Measurements from ENCODE around the gene STK33. TPM values are rescaled to one million over a fixed set of nuclear protein-coding genes. Genes with fewer than 3 reads are reported as not detected.

Gene STK33
- total RNA-seq, 1 experiment from 2014 or later, result 19.5 TPM

GRCh38 chr11:8532475-8532874 lies 61.6 kb downstream of the STK33 start:
- Histone ChIP-seq H3T11ph (ENCODE audit: low read length) (no peak overlapping the region), H3K27me3 (ENCODE audit: insufficient read depth, low read length) (no peaks in the 10 kb centered on the region), H3K4me1 (ENCODE audit: insufficient read depth, low read length) (no peaks in the 10 kb centered on the region; the same call in 1 of the 2 replicates), H4K8ac (replicated peaks; ENCODE audit: insufficient read length, low read depth, low read length) (no peak overlapping the region), H4K91ac (ENCODE audit: insufficient read length, low read depth, low read length) (no peak overlapping the region), H2AK5ac (ENCODE audit: insufficient read length, low read length) (no peak overlapping the region), H3K23me2 (ENCODE audit: insufficient read length, low read depth, low read length, poor library complexity, severe bottlenecking) (no peaks in the 10 kb centered on the region), H3K4ac (ENCODE audit: low read depth, low read length) (no peak overlapping the region), H3K23ac (ENCODE audit: insufficient read length, low read depth, low read length) (no peak overlapping the region), H3K79me2 (ENCODE audit: insufficient read depth, low read length) (no peaks in the 10 kb centered on the region), H2BK120ac (ENCODE audit: low read depth, low read length, poor library complexity, severe bottlenecking) (no peak overlapping the region), H2BK15ac (ENCODE audit: low read depth, low read length) (no peak overlapping the region), H3K56ac (ENCODE audit: insufficient read length, low read depth, low read length) (no peak overlapping the region), H3K9me3 (ENCODE audit: control insufficient read depth, low read depth, low read length) (no peaks in the 10 kb centered on the region), H3K18ac (ENCODE audit: insufficient read length, low read depth, low read length) (no peak overlapping the region), H4K5ac (ENCODE audit: insufficient read length, low read depth, low read length) (no peak overlapping the region), H2BK5ac (ENCODE audit: insufficient read length, low read length) (no peak overlapping the region), H3K9ac (ENCODE audit: extremely low read depth, insufficient read length, low read length) (no peak overlapping the region), H2BK20ac (ENCODE audit: low read depth, low read length, poor library complexity, severe bottlenecking) (no peak overlapping the region), H3K4me2 (ENCODE audit: insufficient read depth, insufficient read length, low read length) (no peak overlapping the region), H4K20me1 (ENCODE audit: control insufficient read depth, insufficient read depth, insufficient read length) (no peaks in the 10 kb centered on the region), H2BK12ac (ENCODE audit: insufficient read length, low read depth, low read length) (no peak overlapping the region), H2AFZ (ENCODE audit: low read length) (no peak overlapping the region), H3K27ac (ENCODE audit: insufficient read length, low read depth, low read length) (no peak overlapping the region), H3K79me1 (ENCODE audit: insufficient read depth, low read depth, low read length, poor library complexity, severe bottlenecking) (no peaks in the 10 kb centered on the region), H3K14ac (ENCODE audit: insufficient read depth, low read length) (no peak overlapping the region)
- Mint-ChIP-seq H3K4me3 (no peak overlapping the region), H3K36me3 (ENCODE audit: insufficient read depth in 1 of 3, low read depth in 3 of 3) (no peaks in the 10 kb centered on the region), H3K9me3 (no peaks in the 10 kb centered on the region), H3K27ac (no peak overlapping the region), H3K4me1 (peaks cover 9 to 17% of the 10 kb centered on the region in 2 experiments), H3K27me3 (ENCODE audit: low read depth) (no peaks in the 10 kb centered on the region)
- TF ChIP-seq CTCF (conservative IDR thresholded peaks at IDR 0.05), result no peak
- no peak for DNase-seq
- WGBS (ENCODE audit: extremely low coverage, insufficient read length, low lambda C conversion rate), result no CpG with 5 or more reads among the region's 2 CpGs

Data from H9 (cell line).